GM19455 (cell line): Measurements from ENCODE around the gene BLTP3A.
"Not testable (repeated sequence)": the region's sequence is repeated elsewhere in the genome, so short reads cannot be mapped to it uniquely, and the experiment has no call there.

Experiments used
- ATAC-seq: cut with Tn5 transposase; IDR thresholded peaks from one replicate; pipeline ENCODE4 v1.9.1; 2021; ENCODE audit not compliant: unreplicated experiment

Gene BLTP3A

GRCh38 chr6:34788111-34788510 lies 3.8 kb upstream of the BLTP3A start:
- no peak for ATAC-seq

GRCh38 chr6:34791164-34791700 lies 651 bp upstream of the BLTP3A start:
- peak; percentile 35 for ATAC-seq

GRCh38 chr6:34792605-34793500 lies 970 bp downstream of the BLTP3A start:
- no peak for ATAC-seq

GRCh38 chr6:34793877-34794276 lies 2.0 kb downstream of the BLTP3A start:
- ATAC-seq: no peak

GRCh38 chr6:34795836-34796425 lies 4.0 kb downstream of the BLTP3A start:
- ATAC-seq: no peak

DNA sequence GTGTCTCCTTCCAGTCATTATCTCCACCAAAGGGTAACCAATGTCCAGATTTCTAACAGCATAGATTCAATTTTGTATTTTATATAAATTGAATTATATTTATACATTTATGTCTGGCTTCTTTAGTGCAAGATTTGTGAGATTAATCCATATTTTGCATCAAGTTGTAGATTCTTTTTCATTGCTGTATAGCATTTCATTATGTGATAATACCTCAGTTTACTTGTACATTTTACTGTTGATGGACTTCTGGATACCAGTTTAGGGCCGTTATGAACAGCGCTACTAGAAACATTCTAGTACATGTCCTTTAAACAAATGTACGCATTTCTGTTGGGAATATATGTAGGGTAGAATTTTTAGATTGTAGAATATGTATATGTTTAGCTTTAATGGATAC lies 6.2 kb downstream of the BLTP3A start:
- ATAC-seq: no peak

DNA sequence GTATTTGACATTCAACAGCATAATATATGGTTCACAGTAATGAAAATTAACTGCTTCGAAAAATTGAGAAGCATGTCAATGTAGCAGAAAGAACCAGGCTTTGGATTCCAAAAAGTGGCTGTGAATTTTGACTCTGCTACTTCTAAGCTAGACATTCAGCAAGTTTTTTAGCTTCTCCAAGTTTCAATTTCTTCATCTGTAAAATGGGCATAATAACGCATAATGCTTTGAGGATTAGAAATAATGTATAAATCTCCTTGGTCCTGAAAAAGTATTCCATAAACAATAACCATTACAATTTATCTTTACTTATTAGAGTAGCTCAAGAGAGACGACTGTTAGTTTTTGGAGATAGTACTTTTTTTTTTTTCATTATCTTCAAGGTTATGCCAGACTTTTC lies 7.7 kb downstream of the BLTP3A start:
- no peak for ATAC-seq

GRCh38 chr6:34804543-34804942 lies 12.7 kb downstream of the BLTP3A start:
- no peak for ATAC-seq

GRCh38 chr6:34805074-34805473 lies 13.2 kb downstream of the BLTP3A start:
- ATAC-seq: not testable (repeated sequence)

GRCh38 chr6:34806738-34807453 lies 15.0 kb downstream of the BLTP3A start:
- no peak for ATAC-seq

GRCh38 chr6:34808473-34808872 lies 16.6 kb downstream of the BLTP3A start:
- ATAC-seq: not testable (repeated sequence)

DNA sequence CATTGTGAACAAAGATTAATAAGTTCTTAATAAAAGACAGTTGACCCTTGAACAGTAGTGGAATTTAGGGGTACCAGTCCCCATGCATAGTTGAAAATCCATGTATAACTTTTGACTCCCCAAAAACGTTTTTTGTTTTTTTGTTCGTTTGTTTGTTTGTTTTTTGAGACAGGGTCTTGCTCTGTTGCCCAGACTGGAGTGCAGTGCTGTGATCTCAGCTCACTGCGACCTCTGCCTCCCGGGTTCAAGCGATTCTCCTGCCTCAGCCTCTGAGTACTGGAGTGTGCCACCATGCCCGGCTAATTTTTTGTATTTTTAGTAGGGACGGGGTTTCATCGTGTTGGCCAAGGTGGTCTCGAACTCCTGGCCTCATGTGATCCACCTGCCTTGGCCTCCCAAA lies 17.5 kb downstream of the BLTP3A start:
- not testable (repeated sequence) for ATAC-seq

DNA sequence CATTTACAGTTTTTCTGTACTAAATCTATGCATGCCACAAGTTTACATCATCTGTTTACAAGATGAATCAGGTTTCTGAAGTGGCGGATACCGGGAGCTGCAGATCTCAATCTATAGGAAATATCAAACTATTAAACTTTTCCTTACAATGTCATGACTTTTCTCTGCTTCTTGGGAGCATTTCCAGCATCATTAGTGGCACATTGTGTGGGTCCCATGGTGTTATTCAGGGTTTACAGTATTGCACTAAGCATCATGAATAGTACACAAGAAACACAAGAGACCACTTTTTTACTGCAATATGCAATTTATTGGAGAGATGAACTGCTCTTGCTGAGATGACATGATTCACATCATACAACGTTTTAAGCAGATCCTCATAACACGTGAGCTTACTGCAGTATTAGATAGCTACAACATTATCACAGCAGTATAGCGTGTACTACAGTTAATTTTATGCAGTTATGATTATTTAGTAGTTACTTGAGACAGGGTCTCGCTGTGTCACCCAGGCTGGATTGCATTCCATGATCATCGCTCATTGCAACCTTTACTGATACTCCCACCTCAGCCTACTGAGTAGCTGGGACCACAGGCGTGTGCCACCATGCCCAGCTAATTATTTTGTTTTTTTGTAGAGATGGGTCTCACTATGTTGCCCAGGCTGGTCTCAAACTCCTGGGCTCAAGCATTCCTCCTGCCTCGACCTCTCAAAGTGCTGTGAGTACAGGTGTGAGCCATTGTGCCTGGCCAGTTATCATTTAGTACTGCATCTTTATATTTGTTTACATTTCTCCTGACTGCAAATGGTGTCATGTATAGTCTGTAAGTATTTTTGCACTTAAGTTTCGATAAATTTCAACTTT lies 18.4 kb downstream of the BLTP3A start:
- ATAC-seq: no peak

- peak; percentile 95 for ATAC-seq
Measured at GRCh38 chr6:34810936-34811632, 19.2 kb downstream of the BLTP3A start.

DNA sequence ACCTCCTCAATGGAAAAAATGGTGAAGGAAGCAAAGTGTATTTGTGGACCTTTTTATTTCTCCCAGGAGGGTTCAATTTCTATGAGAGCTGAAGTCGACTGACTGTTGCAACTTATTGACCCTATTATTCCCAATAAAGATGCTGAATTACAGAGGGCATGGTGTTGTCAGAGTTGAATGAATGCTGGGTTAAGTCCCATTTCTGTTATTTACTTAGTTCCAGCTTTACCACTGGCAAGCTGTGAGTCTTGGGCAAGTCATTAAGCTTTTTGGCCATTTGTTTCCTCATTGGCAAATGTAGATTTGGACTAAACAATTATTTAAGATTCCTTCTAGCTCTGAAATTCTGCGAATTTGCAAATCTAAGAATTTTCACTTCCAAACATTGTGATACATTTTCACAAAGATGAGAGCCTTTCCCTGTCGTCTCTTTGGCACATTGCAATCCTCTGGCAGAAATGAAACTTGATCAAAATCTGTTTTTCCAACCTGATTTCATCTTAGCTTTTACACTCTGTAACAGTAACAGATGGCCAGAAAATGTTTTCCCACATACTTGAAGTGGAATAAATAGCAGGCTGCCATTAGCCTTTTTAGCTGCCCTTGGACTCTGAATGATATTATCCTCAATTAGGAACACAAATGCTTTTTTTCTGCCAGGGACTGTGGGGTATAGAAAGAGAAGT lies 21.3 kb downstream of the BLTP3A start:
- ATAC-seq: no peak

- ATAC-seq: no peak
Measured at GRCh38 chr6:34816635-34817301, 24.9 kb downstream of the BLTP3A start.

GRCh38 chr6:34817446-34817845 lies 25.6 kb downstream of the BLTP3A start:
- ATAC-seq: no peak

- ATAC-seq: not testable (repeated sequence)
Measured at GRCh38 chr6:34818872-34819570, 27.1 kb downstream of the BLTP3A start.
